ENCODE measurements around the gene ATG13. TPM values are rescaled to one million over a fixed set of nuclear protein-coding genes. Genes with fewer than 3 reads are reported as not detected.

The ATG13 gene
- polyA plus RNA-seq, 1 experiment = 57.9 TPM

DNA sequence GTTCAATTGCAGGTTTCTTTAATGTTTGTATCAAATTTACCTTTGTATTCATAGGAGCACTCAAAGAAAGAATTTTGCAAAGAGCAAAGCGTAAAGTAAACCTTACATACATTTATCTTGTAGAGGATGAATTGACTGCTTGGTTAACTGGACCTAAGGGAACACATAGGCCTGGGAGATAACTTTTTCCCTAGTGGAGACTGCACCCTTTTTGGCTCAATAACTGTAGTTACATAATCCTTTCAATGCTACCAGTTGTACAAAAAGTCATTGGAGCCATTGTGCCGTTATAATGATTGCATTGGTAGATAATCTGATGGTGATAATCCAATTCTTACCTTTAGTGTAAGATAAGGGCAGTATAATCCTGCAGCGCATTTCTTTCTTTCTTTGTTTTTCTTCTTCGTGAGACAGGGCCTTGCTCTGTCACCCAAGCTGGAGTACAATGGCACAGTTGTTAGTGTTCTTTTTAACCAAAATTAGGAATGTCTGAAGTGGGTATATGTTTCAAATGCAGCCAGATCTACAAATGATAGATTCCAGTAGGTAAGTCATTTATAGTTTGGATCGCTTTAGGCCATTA lies 18.3 kb downstream of the ATG13 start:
- no peak overlapping the region for H3K27ac ChIP-seq (ENCODE audit: low read depth, low read length)
- no peak for DNase-seq (ENCODE audit: low read depth, low spot score)
- H3K27me3 ChIP-seq (ENCODE audit: control insufficient read depth, insufficient read depth, low read length) = no peaks in the 10 kb centered on the region
- POLR2A ChIA-PET = no interaction called here
- H3K4me3 ChIP-seq (ENCODE audit: low read depth, low read length) = no peak overlapping the region
- CTCF ChIA-PET = interaction anchor here (0.6 kb wide), 1 partner anchor 18 kb away, joined by 3 read pairs; no protein-coding TSS in a partner anchor
- TF ChIP-seq, protein P1, sequence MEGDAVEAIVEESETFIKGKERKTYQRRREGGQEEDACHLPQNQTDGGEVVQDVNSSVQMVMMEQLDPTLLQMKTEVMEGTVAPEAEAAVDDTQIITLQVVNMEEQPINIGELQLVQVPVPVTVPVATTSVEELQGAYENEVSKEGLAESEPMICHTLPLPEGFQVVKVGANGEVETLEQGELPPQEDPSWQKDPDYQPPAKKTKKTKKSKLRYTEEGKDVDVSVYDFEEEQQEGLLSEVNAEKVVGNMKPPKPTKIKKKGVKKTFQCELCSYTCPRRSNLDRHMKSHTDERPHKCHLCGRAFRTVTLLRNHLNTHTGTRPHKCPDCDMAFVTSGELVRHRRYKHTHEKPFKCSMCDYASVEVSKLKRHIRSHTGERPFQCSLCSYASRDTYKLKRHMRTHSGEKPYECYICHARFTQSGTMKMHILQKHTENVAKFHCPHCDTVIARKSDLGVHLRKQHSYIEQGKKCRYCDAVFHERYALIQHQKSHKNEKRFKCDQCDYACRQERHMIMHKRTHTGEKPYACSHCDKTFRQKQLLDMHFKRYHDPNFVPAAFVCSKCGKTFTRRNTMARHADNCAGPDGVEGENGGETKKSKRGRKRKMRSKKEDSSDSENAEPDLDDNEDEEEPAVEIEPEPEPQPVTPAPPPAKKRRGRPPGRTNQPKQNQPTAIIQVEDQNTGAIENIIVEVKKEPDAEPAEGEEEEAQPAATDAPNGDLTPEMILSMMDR (IDR thresholded peaks at IDR 0.05; ENCODE audit: low read depth, low read length) = no peak
- H3K9me3 ChIP-seq (ENCODE audit: control insufficient read depth, insufficient read depth, low read length) = no peaks in the 10 kb centered on the region

DNA sequence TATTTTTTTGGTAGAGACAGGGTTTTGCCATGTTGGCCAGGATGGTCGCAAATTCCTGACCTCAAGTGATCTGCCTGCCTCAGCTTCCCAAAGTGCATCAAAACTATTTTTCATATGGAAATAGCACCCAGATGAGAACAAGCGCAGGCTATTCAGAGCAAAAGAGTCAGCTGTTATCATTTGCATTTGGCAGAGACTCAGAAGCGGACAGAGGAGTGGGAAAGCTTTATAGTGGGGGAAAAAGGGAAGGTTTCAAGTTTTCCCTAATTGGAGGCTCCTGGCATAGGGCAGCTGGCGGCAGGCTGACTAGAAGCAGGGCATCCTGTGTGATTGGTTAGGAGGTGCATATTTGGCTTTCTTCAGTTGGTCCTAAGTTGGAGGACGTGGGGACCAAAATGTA lies 20.2 kb downstream of the ATG13 start:
- Histone ChIP-seq H3K4me3 (ENCODE audit: low read depth, low read length) (no peak overlapping the region), H3K27ac (ENCODE audit: low read depth, low read length) (no peak overlapping the region), H3K9me3 (ENCODE audit: control insufficient read depth, insufficient read depth, low read length) (no peaks in the 10 kb centered on the region), H3K27me3 (ENCODE audit: control insufficient read depth, insufficient read depth, low read length) (no peaks in the 10 kb centered on the region)
- ChIA-PET POLR2A (no interaction called here), CTCF (interaction anchor here (0.6 to 1.3 kb wide), 2 partner anchors 20 to 456 kb away, joined by 3 to 8 read pairs; partner anchors contain the start of genes ATG13 and HARBI1)
- TF ChIP-seq, protein P1 (IDR thresholded peaks at IDR 0.05; ENCODE audit: low read depth, low read length) = no peak
- DNase-seq (ENCODE audit: low read depth, low spot score) = no peak

DNA sequence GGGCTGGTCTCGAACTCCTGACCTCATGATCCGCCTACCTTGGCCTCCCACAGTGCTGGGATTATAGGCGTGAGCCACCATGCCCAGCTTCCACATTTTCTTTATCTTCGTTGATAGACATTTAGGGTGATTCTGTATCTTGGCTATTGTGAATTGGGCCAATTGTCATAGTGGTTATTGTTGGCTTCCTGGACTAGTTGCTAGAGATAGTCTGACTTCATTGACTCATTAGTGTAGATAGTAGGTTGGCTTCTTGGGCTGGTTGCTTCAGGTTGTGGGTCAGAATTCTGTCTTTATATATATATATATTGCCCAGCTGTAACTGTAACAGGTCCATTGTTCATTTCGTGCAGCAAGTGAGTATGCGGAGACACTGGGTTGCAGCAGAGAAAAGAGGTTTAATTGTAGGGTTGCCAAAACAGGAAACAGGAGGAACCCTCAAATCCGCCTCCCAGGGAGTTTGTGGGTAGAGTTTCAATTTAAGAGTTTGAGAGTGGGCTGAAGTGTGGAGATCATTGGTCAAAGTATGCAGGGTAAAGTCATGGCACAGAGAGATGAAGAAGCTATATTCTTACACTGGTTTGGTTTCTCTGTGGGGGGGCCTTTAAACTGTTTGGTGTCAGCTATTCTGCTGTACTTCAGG lies 22.0 kb downstream of the ATG13 start:
- H3K27me3 ChIP-seq (ENCODE audit: control insufficient read depth, insufficient read depth, low read length) = no peaks in the 10 kb centered on the region
- H3K9me3 ChIP-seq (ENCODE audit: control insufficient read depth, insufficient read depth, low read length) = no peaks in the 10 kb centered on the region
- TF ChIP-seq, protein P1 (IDR thresholded peaks at IDR 0.05; ENCODE audit: low read depth, low read length) = no peak
- POLR2A ChIA-PET = no interaction called here
- DNase-seq (ENCODE audit: low read depth, low spot score) = no peak
- H3K4me3 ChIP-seq (ENCODE audit: low read depth, low read length) = no peak overlapping the region
- H3K27ac ChIP-seq (ENCODE audit: low read depth, low read length) = no peak overlapping the region
- CTCF ChIA-PET = interaction anchor here (0.6 to 0.7 kb wide), 3 partner anchors 22 to 299 kb away, joined by 3 read pairs; partner anchors contain the start of genes ATG13 and HARBI1

DNA sequence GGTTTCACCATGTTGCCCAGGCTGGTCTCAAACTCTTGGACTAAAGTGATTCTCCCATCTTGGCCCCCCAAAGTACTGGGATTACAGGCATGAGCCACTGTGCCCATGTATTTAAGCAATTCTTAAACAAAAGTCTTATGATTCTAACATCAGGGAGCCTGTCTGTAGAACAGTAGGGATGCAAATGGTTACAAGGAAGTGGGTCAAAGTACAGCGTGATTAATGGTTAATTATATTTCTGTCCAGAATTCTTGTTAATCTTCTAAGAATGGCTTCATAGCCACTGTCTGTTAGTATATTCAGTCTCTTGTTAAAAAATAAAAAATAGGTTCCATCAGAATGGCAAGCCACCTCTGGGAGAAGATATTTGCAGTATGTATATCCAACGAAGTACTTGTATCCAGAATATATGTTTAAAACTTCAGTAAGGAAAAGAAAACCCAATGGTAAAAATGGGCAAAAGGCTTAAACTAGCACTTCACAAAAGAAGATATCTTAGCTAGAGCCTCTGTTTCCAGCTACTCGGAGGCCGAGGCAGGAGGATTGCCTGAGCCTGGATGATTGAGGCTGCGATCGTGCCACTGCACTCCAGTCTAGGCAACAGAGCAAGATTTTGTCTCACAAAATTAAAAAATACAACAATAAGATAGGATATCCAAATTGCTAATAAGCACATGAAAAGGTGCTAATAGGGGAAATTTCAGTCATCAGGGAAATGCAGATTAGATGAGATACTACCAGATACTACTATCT lies 22.9 kb downstream of the ATG13 start:
- CTCF ChIA-PET = interaction anchor here (2.6 kb wide), 1 partner anchor 22 kb away, joined by 11 read pairs; the partner anchor contains the start of gene ATG13
- TF ChIP-seq, protein P1 (IDR thresholded peaks at IDR 0.05; ENCODE audit: low read depth, low read length) = no peak
- no peaks in the 10 kb centered on the region for H3K27me3 ChIP-seq (ENCODE audit: control insufficient read depth, insufficient read depth, low read length)
- no peak overlapping the region for H3K4me3 ChIP-seq (ENCODE audit: low read depth, low read length)
- POLR2A ChIA-PET = no interaction called here
- no peak overlapping the region for H3K27ac ChIP-seq (ENCODE audit: low read depth, low read length)
- DNase-seq (ENCODE audit: low read depth, low spot score) = no peak
- H3K9me3 ChIP-seq (ENCODE audit: control insufficient read depth, insufficient read depth, low read length) = no peaks in the 10 kb centered on the region
